NCI-H345 (cell line): ENCODE data around the gene NR2F1-AS1.

Experiments
- DNase-seq: peaks from one replicate; lab custom pipeline; 2025; lab: John Stamatoyannopoulos, UW

Gene NR2F1-AS1

DNA sequence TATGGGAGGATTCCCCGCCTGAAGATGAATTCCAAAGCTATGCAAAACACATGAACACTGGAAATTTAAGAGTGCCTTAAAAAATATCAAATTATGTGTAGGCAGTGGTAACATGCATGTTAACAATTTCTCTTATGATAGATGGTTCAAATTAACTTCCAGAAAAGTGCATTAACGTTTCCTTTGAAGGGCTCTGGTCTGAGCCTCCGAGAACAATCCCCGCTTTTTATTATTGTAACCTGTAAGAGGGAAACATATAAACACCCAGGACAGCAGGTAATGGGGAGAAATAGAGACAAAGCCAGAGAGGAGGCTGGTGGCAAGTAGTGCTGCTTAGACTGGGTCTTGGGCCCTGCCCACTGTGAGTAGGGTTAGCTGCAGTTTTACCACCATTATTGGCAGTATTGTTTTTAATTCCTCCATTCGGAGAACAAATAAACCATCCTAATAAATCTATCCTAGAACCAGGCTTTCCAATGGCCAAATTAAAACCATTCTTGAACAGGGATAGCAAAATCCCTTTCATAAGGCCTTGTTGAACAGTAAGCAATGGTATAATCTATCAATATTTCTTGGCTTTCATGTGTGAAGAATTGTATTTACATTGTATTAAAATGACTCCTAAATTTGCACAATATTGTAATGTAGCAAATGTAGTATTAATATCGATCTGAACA lies 8.3 kb upstream of the NR2F1-AS1 start:
- no peak for DNase-seq

DNA sequence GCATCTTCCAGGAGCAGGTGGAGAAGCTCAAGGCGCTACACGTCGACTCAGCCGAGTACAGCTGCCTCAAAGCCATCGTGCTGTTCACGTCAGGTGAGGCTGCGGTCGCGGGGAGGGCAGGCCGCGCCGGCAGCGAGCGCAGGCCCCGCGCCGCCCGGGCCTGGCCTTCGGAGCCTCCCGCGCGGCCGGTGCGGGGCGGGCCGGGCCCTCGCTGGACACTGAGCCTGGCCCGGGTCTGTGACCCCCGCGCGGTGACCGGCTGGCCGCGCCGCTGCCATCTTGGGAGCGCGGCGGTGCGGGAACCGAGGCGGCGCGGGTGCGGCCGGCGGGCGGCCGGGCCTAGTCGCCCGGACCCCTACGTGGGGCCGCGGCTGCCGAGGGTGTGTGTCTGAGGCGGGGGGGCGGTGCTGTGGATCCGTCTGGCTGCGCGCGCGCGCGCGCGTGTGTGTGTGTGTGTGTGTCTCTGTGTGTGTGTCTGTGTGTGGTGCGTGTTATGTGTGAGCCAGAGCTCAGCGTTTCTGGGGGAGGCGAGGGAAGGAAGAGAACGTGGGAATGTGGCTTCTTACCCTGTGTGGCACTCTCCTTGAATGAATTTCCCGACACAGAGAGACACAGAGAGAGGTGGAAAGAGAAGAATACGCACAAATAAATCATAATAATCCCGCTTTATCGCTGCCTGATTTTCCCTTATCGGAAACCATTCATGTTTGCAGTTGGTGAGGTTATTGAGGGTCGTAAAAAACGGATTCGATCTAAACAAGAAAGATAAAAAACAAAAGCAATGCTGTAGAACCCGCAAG lies 7.5 kb upstream of the NR2F1-AS1 start:
- no peak for DNase-seq

DNA sequence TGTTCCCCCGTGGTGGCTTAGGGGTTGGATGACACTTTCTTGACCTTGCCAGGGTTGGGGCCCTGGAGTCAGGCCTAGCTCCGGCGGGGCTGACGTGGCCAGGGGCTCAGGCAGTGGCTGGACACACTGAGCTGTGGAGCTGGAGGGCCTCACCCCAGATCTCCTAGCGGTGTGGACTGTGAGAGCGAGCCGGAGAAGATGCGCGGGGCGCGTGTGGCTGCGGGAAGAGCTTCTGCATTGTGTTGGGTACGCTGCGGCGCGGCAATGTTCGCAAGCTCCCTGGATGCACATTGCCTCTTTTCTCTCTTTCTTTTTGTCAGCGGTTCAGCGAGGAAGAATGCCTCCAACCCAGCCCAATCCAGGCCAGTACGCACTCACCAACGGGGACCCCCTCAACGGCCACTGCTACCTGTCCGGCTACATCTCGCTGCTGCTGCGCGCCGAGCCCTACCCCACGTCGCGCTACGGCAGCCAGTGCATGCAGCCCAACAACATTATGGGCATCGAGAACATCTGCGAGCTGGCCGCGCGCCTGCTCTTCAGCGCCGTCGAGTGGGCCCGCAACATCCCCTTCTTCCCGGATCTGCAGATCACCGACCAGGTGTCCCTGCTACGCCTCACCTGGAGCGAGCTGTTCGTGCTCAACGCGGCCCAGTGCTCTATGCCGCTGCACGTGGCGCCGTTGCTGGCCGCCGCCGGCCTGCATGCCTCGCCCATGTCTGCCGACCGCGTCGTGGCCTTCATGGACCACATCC lies 6.8 kb upstream of the NR2F1-AS1 start:
- no peak for DNase-seq

- no peak for DNase-seq
These were observed 5.9 kb upstream of the NR2F1-AS1 start for GRCh38 chr5:93586736-93587596.

- no peak for DNase-seq
These were observed 4.9 kb upstream of the NR2F1-AS1 start for GRCh38 chr5:93585767-93586385.

DNA sequence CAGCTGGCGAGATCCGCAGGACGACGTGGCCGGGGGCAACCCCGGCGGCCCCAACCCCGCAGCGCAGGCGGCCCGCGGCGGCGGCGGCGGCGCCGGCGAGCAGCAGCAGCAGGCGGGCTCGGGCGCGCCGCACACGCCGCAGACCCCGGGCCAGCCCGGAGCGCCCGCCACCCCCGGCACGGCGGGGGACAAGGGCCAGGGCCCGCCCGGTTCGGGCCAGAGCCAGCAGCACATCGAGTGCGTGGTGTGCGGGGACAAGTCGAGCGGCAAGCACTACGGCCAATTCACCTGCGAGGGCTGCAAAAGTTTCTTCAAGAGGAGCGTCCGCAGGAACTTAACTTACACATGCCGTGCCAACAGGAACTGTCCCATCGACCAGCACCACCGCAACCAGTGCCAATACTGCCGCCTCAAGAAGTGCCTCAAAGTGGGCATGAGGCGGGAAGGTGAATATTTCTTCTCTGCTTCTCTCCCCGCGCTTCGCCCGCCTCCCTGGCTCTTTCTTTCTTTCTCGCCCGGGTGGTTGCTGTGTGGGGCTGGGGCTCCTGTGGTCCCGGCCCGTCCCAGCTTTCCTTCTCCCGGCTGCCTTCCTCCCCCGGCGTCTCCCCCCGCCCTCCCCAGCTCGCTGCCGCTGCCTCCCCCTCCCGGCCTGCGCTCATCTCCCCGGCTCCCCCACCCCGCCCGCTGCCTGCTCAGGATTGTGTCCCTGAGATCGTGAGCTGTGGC lies 4.2 kb upstream of the NR2F1-AS1 start:
- DNase-seq = peak; percentile 21

DNA sequence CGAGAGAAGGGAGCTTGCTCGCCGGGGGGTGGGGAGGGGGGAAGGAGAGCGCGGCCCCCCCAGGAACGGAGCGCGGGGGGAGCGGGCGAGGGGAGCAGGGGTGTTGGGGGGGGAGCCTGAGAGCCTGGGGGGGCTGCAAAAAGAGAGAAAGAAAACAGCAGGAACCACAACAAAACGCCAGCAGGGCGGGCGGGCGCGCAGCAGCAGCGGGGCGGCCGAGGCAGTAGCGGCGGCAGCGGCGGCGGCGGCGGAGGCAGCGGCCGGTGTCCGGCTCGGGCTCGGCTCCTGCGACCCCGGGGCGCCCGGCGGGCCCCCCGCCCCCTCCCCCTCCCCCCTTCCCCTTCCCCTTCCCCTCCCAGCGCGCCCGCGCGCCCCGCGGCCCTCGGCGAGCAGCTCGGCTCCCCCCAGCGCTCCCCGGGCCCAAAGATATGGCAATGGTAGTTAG lies 3.6 kb upstream of the NR2F1-AS1 start:
- no peak for DNase-seq

- DNase-seq = peak; percentile 50
These were observed 3.0 kb upstream of the NR2F1-AS1 start for GRCh38 chr5:93583768-93584595.

GRCh38 chr5:93583439-93583767 lies 2.4 kb upstream of the NR2F1-AS1 start:
- DNase-seq = no peak

DNA sequence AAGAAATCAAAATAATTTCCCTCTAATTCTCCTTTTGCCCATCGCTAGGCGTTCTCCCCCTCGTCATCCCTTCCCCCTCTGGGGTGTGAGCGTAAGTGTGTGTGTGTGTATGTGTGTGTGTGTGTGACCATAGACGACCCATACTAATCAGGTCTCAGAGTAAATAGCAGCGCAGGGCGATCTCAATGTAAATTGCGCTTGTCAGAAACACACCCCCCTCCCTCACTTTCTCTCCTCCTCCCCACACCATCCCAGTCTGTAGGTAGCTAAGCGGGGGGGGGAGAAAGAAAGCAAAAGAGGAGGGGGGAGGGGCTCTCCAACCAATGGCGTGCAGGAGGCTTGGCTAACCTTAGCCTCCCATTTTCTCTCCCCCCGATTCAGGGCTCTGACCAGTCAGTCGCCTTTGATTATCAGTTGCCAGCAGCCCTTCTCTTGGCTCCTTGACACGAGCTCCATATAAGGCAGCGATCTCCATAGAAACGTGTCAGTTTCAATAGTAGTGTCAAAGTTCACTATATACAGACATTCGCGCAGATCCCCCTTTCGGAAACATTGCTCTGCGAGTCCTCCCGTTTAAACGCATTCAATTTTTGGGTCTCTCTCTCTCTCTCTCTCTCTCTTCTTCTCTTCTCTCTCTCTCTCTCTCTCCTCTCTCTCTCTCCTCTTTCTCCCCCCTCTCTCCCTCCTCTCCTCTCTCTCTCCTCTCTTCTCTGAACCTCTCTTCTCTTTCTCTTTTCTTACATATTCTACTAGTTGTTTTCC lies 1.8 kb upstream of the NR2F1-AS1 start, which contains the start of gene NR2F1:
Gene NR2F1 (plus strand): TSS at position 546 of the 762 bp plus-strand sequence. CDS start 1,802 bp downstream, outside the sequence.
- DNase-seq = peak; percentile 96

DNA sequence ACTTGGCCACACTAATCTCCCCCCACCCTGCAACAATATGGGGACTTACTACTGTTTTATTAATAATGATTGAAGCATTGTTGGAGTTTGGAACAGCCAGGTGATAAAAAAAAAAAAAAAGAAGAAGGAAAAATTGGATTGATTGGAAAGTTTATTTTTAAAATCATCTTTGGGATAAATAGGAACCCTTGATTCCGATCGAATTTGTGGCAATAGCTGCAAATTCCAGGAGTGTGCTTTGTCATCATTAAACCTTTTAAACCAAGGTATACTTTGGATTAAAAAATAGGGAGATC lies 1.1 kb upstream of the NR2F1-AS1 start:
- no peak for DNase-seq

- peak; percentile 50 for DNase-seq
These were observed 724 bp downstream of the NR2F1-AS1 start for GRCh38 chr5:93580063-93580926.

GRCh38 chr5:93579692-93580062 lies 1.3 kb downstream of the NR2F1-AS1 start:
- peak; percentile 50 for DNase-seq

DNA sequence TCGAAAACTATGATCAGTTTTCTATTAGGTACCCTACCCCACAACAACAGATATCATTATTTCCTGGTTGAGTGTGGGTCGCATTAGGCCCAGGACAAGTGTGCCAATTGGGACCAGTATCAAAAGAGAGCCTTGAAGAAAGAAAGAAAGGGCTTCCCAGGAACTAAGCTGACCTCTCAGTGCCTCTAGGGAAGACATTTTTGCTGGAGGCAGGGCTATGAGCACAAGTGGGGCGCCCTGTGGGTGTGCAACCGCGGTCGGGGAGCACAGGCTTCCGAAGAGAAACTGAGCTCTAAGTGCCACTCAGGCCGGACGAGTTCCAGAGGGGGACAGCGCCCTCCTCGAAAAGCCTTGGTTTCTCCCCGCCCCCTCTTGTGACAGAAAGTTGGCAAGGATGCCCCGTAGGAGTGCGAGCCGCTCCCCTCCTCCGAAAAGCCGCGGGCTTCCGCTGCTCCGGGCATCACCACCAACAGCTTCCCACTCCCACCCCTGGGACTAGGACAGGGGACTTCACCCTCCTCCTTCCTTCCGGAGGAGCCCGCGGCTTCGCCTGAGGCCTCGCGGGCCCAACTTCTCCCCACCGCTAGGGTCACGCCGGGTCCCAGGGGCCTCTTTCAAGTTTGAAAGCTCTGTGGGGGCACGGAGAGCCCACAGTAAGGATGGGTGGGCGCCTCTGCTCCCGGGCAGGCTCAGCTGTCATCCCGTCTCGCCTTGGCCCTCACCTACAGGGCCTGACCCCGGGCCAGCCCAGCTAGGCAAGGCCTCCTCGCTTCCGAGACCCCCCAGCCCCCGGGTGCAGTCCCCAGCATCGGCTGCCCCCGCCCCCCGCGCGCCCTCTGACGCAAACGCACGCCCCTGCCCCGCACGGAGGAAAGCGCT lies 2.0 kb downstream of the NR2F1-AS1 start:
- no peak for DNase-seq

DNA sequence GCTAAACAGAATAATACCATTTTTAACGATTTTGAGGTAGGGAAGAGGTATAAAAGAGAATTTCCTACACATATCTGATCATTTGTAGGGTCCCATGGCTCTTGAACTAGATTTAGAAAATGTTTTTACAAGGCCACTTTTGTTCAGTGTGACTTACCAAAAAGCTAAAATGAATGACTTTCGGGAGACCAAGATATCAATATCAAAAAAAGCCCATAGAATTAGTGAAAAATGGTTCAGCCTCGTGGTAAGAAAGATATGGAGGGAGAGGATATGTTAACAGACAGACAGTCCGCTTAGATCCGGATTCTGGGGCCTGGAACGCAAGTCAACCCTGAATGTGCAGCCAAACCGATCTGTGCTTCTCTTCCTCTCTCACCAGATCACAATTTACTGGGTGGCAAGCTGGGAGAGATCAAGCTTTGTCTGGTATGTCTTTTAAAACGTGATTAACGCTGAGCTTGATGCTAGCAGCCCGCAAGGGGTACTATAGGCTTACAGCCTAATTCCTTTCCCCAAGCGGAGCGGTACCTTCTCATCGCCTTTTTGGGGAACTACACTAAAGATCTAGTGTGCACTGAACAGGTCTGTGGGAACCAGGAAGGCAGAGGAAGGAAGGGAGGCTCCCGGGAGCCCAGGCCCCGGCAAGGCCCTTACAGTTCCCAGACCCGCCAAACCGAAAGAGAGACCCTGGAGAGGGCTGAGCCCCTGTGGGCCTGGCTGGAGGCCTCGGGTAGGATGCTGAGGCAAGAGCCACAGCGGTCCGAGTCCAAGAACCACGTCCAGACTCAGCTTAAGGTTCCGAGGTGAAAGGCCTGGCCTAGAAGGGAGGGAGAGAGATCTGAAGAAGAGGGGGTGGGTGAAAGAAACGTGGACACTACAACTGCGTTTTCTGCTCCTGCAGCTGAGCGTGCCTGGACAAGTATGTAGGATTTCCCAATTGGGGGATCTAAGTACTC lies 2.9 kb downstream of the NR2F1-AS1 start:
- DNase-seq = no peak
